ENCODE measurements around the gene MAMSTR. TPM values are rescaled to one million over a fixed set of nuclear protein-coding genes. Genes with fewer than 3 reads are reported as not detected.

MAMSTR gene
- total RNA-seq, 1 donor from 2014 or later, result 0.32 TPM

DNA sequence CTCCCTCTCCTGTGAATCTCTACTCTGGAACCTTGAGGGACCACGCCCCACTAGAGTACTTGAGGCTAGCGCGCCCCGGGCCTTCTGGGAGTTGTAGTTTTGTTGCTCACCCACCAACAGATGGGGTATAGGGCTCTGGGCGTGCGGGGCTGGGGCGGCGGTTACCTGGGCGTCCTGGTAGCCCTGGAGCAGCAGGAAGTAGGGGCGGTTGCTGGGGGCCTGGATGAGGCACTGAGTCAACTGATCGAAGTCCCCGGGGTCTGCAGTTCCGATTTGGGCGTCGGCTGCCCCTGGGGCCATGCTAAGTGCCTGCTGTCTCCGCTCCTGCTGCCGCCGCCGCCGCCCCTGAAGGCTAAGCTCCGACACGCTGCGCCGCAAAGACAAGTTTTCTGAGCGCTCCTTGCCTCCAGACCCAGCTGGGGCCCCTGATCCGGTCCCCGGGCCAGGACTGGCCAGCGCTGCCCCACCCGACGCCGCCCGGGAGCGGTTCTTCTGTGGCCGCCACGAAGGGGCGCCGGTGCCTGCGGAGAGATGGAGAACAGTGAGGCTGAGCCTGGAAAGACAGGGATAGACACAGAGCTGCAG is 15.6 kb upstream of the MAMSTR start:
- Histone ChIP-seq H3K27ac (no peak overlapping the region), H3K9me3 (no peaks in the 10 kb centered on the region), H3K36me3 (no peaks in the 10 kb centered on the region), H3K4me3 (no peak overlapping the region), H3K4me1 (peaks cover 5 to 9% of the 10 kb centered on the region in 2 donors), H3K27me3 (no peaks in the 10 kb centered on the region)
- DNase-seq (ENCODE audit: low spot score in 2 of 2), result no peak
- TF ChIP-seq, protein P1, sequence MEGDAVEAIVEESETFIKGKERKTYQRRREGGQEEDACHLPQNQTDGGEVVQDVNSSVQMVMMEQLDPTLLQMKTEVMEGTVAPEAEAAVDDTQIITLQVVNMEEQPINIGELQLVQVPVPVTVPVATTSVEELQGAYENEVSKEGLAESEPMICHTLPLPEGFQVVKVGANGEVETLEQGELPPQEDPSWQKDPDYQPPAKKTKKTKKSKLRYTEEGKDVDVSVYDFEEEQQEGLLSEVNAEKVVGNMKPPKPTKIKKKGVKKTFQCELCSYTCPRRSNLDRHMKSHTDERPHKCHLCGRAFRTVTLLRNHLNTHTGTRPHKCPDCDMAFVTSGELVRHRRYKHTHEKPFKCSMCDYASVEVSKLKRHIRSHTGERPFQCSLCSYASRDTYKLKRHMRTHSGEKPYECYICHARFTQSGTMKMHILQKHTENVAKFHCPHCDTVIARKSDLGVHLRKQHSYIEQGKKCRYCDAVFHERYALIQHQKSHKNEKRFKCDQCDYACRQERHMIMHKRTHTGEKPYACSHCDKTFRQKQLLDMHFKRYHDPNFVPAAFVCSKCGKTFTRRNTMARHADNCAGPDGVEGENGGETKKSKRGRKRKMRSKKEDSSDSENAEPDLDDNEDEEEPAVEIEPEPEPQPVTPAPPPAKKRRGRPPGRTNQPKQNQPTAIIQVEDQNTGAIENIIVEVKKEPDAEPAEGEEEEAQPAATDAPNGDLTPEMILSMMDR (IDR thresholded peaks at IDR 0.05), result no peak
- intact Hi-C loops (cut with DNase I), result loop anchor here (5.0 kb wide), 1 partner anchor 88 kb away; the partner anchor contains the start of gene CA11

DNA sequence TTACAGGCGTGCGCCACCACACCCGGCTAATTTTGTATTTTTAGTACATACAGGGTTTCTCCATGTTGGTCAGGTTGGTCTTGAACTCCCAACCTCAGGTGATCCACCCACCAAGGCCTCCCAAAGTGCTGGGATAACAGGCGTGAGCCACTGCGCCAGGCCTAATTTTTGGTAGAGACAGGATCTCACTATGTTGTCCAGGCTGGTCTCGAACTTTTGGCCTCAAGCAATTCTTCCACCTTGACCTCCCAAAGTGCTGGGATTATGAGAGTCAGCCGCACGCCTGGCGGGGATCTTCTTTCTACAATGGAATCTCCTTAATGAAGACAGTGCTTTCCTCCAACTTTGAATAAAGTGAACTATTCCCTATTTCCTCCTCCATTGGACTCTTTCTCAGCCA is 15.1 kb upstream of the MAMSTR start:
- H3K9me3 ChIP-seq, result no peaks in the 10 kb centered on the region
- no peak overlapping the region for H3K27ac ChIP-seq
- intact Hi-C loops (cut with DNase I), result loop anchor here (5.0 kb wide), 1 partner anchor 87 kb away; the partner anchor contains the start of gene CA11
- H3K27me3 ChIP-seq, result no peaks in the 10 kb centered on the region
- peaks cover 5 to 9% of the 10 kb centered on the region in 2 donors for H3K4me1 ChIP-seq
- no peak overlapping the region for H3K4me3 ChIP-seq
- TF ChIP-seq, protein P1 (IDR thresholded peaks at IDR 0.05), result no peak
- H3K36me3 ChIP-seq, result no peaks in the 10 kb centered on the region
- no peak for DNase-seq (ENCODE audit: low spot score in 2 of 2)

DNA sequence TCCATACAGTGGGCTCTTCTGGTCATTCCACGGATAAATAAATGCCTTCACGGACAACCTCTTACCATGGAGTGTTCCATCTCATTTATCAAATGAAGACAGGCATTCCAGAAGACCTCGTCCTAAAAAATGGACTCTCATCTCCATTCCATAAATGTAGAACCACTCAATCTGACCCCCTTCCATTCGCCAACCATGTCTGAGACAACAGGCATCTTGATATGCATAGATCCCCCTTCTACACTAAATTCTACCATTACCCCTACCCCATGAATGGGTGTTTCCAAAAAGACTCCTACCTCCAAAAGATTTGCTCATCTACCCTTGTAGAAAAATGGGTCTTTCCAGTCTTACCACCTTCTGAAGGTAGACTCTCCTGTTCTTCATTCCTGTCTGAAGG is 11.9 kb upstream of the MAMSTR start:
- H3K27ac ChIP-seq, result no peak overlapping the region
- H3K36me3 ChIP-seq, result no peaks in the 10 kb centered on the region
- intact Hi-C loops (cut with DNase I), result no loop called here
- DNase-seq (ENCODE audit: low spot score in 2 of 2), result no peak
- H3K4me1 ChIP-seq, result no peaks in the 10 kb centered on the region
- TF ChIP-seq, protein P1 (IDR thresholded peaks at IDR 0.05), result no peak
- H3K4me3 ChIP-seq, result no peak overlapping the region
- H3K9me3 ChIP-seq, result no peaks in the 10 kb centered on the region
- H3K27me3 ChIP-seq, result no peaks in the 10 kb centered on the region

DNA sequence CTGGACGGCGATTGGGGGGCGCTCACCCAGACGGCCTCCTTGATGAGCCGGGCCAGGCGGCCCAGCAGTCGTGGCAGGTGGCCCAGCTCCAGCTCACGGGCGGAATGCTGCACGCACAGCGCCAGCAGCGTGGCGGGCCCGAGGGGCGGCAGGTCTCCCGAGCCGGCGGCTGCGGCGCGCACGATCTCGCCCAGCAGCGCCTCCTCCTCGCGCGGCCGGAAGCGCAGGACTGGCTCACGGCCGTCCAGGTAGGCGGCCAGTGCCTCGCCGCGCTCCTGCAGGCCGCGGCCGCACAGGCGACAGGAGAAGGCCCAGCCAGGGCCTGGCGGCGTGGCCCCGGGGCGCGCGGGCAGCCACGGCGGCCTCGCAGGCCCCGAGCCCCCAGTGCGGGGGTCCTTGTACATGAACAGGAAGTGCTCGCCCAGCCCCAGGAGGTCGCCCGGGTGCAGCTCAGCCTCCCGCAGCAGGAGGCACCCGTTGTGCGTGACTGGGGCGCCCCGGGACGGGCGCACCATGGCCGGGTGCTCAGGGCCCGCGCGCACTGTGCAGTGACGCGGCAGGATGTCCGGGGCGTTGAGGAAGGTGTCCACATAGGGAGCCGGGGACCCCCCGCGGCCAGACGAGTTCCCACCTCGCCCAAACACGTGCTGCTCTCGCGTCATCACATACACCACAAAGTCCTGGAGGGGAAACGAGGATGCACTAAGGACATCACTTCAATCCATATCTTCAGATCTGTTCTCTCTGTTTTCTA is 9.6 kb upstream of the MAMSTR start:
- Histone ChIP-seq H3K36me3 (no peaks in the 10 kb centered on the region), H3K9me3 (no peaks in the 10 kb centered on the region), H3K4me3 (no peak overlapping the region), H3K4me1 (peaks cover 0 to 9% of the 10 kb centered on the region in 2 donors), H3K27ac (no peak overlapping the region), H3K27me3 (no peaks in the 10 kb centered on the region)
- no peak for DNase-seq (ENCODE audit: low spot score in 2 of 2)
- intact Hi-C loops (cut with DNase I), result no loop called here
- TF ChIP-seq, protein P1 (IDR thresholded peaks at IDR 0.05), result no peak

DNA sequence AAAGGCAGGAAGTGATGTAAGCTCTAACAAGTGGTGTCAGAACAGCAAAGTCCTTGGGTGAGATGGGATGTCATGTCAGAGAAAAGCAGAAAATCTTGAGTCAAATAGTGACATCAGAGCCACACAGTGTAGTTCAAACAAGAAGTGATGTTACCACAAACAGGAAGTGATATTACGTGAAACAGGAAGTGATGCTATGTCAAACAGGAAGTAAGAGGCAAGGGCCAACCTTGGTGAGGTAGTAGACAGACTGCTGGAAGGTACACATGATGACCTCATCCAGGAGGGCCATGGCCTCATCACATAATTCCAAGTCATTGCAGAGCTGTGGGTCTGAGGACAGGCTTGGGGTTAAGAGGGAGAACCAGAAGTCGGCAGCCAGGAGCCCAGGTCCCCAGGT is 7.0 kb upstream of the MAMSTR start:
- DNase-seq (ENCODE audit: low spot score in 2 of 2), result no peak
- H3K9me3 ChIP-seq, result no peaks in the 10 kb centered on the region
- intact Hi-C loops (cut with DNase I), result no loop called here
- peak overlapping the region in 1 of 2 donors; percentile 80 for H3K27ac ChIP-seq
- no peaks in the 10 kb centered on the region for H3K27me3 ChIP-seq
- TF ChIP-seq, protein P1 (IDR thresholded peaks at IDR 0.05), result no peak
- no peaks in the 10 kb centered on the region for H3K36me3 ChIP-seq
- H3K4me1 ChIP-seq, result peaks cover 0 to 9% of the 10 kb centered on the region in 2 donors
- no peak overlapping the region for H3K4me3 ChIP-seq

Measured in ascending aorta (tissue), 2 donors.